SK-N-SH treated with all-trans-retinoic acid at 6 μM for 48 hours (cell line): ENCODE measurements around the gene OPTN.

Experiments
- GLIS3 ChIP-seq: fragments of 250-450 bp; sonication (Bioruptor Pico); IDR thresholded peaks from 2 replicates; pipeline ENCODE4 v1.5.0; 2020; ENCODE audit warnings: mild to moderate bottlenecking, moderate library complexity
- PATZ1 ChIP-seq: fragments of 250-450 bp; sonication (Bioruptor Pico); IDR thresholded peaks from 2 replicates; pipeline ENCODE4 v1.8.0; 2020; ENCODE audit warnings: mild to moderate bottlenecking, moderate library complexity, borderline replicate concordance
- ZNF70 ChIP-seq: fragments of 450-650 bp; formaldehyde crosslinking; IDR thresholded peaks from 2 replicates; pipeline ENCODE4 v1.5.0; 2020; ENCODE audit warnings: mild to moderate bottlenecking, moderate library complexity

- TF ChIP-seq GLIS3 = no peak
- TF ChIP-seq PATZ1 = no peak
- TF ChIP-seq ZNF70 (CRISPR knock-in tag) = no peak
Measured at GRCh38 chr10:13146379-13146778, 46.4 kb downstream of the OPTN start.
